Transverse colon (tissue), 4 donors: ENCODE measurements around the gene TMCO1. TPM values are rescaled to one million over a fixed set of nuclear protein-coding genes. Genes with fewer than 3 reads are reported as not detected.

ENCODE experiments used
- DNase-seq: peaks from one replicate; pipeline ENCODE4 v3.0.0-alpha.2; 2019
- H3K27ac ChIP-seq, 4 donors: fragments of 200-600 bp; sonication (generic); 2 replicates each; pipeline ENCODE4 v1.5.1; 2016 to 2018; ENCODE audit warnings: inconsistent platforms in 4 of 4
- H3K27me3 ChIP-seq: fragments of 200-600 bp; sonication (generic); 2 replicates; pipeline ENCODE4 v1.5.1; 2017; ENCODE audit warnings: inconsistent platforms
- H3K36me3 ChIP-seq, 4 donors: fragments of 200-600 bp; sonication (generic); 2 replicates each; pipeline ENCODE4 v1.5.1; 2017 to 2019; ENCODE audit warnings: inconsistent platforms in 4 of 4
- H3K4me1 ChIP-seq, 4 donors: fragments of 200-600 bp; sonication (generic); 2 replicates each; pipeline ENCODE4 v1.5.1; 2017 to 2020; ENCODE audit warnings: inconsistent platforms in 4 of 4
- H3K4me3 ChIP-seq, 4 donors: fragments of 200-600 bp; sonication (generic); 1 replicate in 1 of 4; 2 replicates in 3 of 4; pipeline versions ENCODE4 v1.5.1 to v1.6.1; 2017 to 2019; ENCODE audit warnings: inconsistent platforms in 4 of 4
- H3K9me3 ChIP-seq, 2 donors: fragments of 200-600 bp; sonication (generic); 2 replicates each; pipeline ENCODE4 v1.5.1; 2017 to 2019; ENCODE audit warnings: inconsistent platforms in 2 of 2
- CTCF ChIP-seq, 5 experiments: fragments of 200-600 bp in 3 of 5; fragments of 450-650 bp in 2 of 5; sonication (generic) in 3 of 5; IDR thresholded peaks; 1 replicate in 2 of 5; 2 replicates in 3 of 5; pipeline ENCODE4 v1.5.1; 2016 to 2017; ENCODE audit warnings: antibody characterized with exemption in 5 of 5, inconsistent platforms in 3 of 5, mild to moderate bottlenecking in 2 of 5, moderate library complexity in 1 of 5
- EP300 ChIP-seq: sonication (generic); formaldehyde crosslinking; IDR thresholded peaks from one replicate; pipeline ENCODE4 v1.6.1; 2017; ENCODE audit warnings: antibody characterized with exemption, low read depth
- POLR2A ChIP-seq: fragments of 450-650 bp; IDR thresholded peaks from one replicate; pipeline ENCODE4 v1.6.1; 2016; ENCODE audit warnings: antibody characterized with exemption, mild to moderate bottlenecking, moderate library complexity
- POLR2AphosphoS5 ChIP-seq, 3 donors: sonication (generic); formaldehyde crosslinking; IDR thresholded peaks; one replicate each; pipeline ENCODE4 v1.6.1; 2016; ENCODE audit warnings: antibody characterized with exemption in 3 of 3
- WGBS, 2 donors: methylation state at CpG; one replicate each; pipeline ENCODE4 v1.1.5; 2018; ENCODE audit warnings: low coverage in 1 of 2; 5-methylcytosine and 5-hydroxymethylcytosine counted together
- in situ Hi-C, 4 donors: fragments of 200-750 bp; cut with MboI; loops; one replicate each; pipeline versions ENCODE4 v1.15.0 to v1.15.1; 2017; ENCODE audit warnings: low sequenced_read_pairs in 3 of 4, low pct_ligation_motif_present in 1 of 4, low pct_unique_long_range_greater_than_20kb in 1 of 4
- intact Hi-C: fragments of 100-400 bp; cut with DNase I; formaldehyde crosslinking; loops from one replicate; pipeline ENCODE4 v1.15.1; 2023; ENCODE audit warnings: low total_unique reads
- total RNA-seq, 4 donors: library from RNA; depleted of rRNA; stranded (reverse); fragments of >200 nt; gene quantifications; one replicate each; pipeline ENCODE4 v1.1.0, GENCODE V29; 2016

Gene TMCO1
- total RNA-seq, 4 donors from 2014 or later = 28.3 to 180 (median 128) TPM

GRCh38 chr1:165764277-165764676 is 4.4 kb downstream of the TMCO1 start:
- Histone ChIP-seq H3K27me3 (no peaks in the 10 kb centered on the region), H3K27ac (no peak overlapping the region), H3K36me3 (peaks cover 0 to 22% (median 5%) of the 10 kb centered on the region in 4 donors), H3K4me3 (no peak overlapping the region), H3K9me3 (no peaks in the 10 kb centered on the region), H3K4me1 (peaks cover 6 to 39% (median 17%) of the 10 kb centered on the region in 4 donors)
- 94% methylated on average over 1 of the region's 1 CpG; no CpG with 5 or more reads in 1 of the 2 donors for WGBS, 2 donors
- TF ChIP-seq CTCF (IDR thresholded peaks at IDR 0.05) (no peak), POLR2A (no peak), POLR2AphosphoS5 (IDR thresholded peaks at IDR 0.05) (no peak), EP300 (no peak)
- intact Hi-C loops (no loop called here), in situ Hi-C loops (no loop called here)
- no peak for DNase-seq

GRCh38 chr1:165763442-165763841 is 5.2 kb downstream of the TMCO1 start:
- Histone ChIP-seq H3K4me3 (no peak overlapping the region), H3K9me3 (no peaks in the 10 kb centered on the region), H3K27ac (no peak overlapping the region), H3K4me1 (peaks cover 6 to 39% (median 16%) of the 10 kb centered on the region in 4 donors), H3K27me3 (no peaks in the 10 kb centered on the region), H3K36me3 (peaks cover 0 to 30% (median 5%) of the 10 kb centered on the region in 4 donors)
- intact Hi-C loops = no loop called here
- WGBS, 2 donors = 83 to 86% methylated on average over 2 of the region's 2 CpGs
- in situ Hi-C loops = no loop called here
- TF ChIP-seq POLR2AphosphoS5 (IDR thresholded peaks at IDR 0.05) (no peak), CTCF (IDR thresholded peaks at IDR 0.05) (no peak), EP300 (no peak), POLR2A (no peak)
- DNase-seq = no peak

GRCh38 chr1:165762725-165763124 is 5.9 kb downstream of the TMCO1 start:
- no peak for DNase-seq
- H3K4me3 ChIP-seq = no peak overlapping the region
- in situ Hi-C loops (no loop called here), intact Hi-C loops (no loop called here)
- no peaks in the 10 kb centered on the region for H3K27me3 ChIP-seq
- H3K9me3 ChIP-seq = no peaks in the 10 kb centered on the region
- H3K4me1 ChIP-seq = peaks cover 4 to 34% (median 12%) of the 10 kb centered on the region in 4 donors
- WGBS, 2 donors = 88 to 93% methylated on average over 1 of the region's 1 CpG
- no peak overlapping the region for H3K27ac ChIP-seq
- TF ChIP-seq POLR2A (no peak), POLR2AphosphoS5 (IDR thresholded peaks at IDR 0.05) (no peak), CTCF (IDR thresholded peaks at IDR 0.05) (no peak), EP300 (no peak)
- H3K36me3 ChIP-seq = peaks cover 0 to 36% (median 8%) of the 10 kb centered on the region in 4 donors

- no peak for DNase-seq
- Histone ChIP-seq H3K27ac (no peak overlapping the region), H3K9me3 (no peaks in the 10 kb centered on the region), H3K4me1 (no peaks in the 10 kb centered on the region), H3K27me3 (no peaks in the 10 kb centered on the region), H3K4me3 (no peak overlapping the region), H3K36me3 (peaks cover 0 to 50% (median 4%) of the 10 kb centered on the region in 4 donors)
- intact Hi-C loops = no loop called here
- in situ Hi-C loops = no loop called here
- TF ChIP-seq POLR2A (no peak), POLR2AphosphoS5 (IDR thresholded peaks at IDR 0.05) (no peak), EP300 (no peak), CTCF (IDR thresholded peaks at IDR 0.05) (no peak)
Measured at GRCh38 chr1:165759095-165759494, 9.6 kb downstream of the TMCO1 start.
